NOMO-1 (cell line): ENCODE measurements around the gene PVALEF.

Source experiments
- DNase-seq, 2 experiments: peaks; one replicate each; lab custom pipeline; 2025; ENCODE audit not compliant: unreplicated experiment in 2 of 2; lab: John Stamatoyannopoulos, UW

PVALEF gene

DNA sequence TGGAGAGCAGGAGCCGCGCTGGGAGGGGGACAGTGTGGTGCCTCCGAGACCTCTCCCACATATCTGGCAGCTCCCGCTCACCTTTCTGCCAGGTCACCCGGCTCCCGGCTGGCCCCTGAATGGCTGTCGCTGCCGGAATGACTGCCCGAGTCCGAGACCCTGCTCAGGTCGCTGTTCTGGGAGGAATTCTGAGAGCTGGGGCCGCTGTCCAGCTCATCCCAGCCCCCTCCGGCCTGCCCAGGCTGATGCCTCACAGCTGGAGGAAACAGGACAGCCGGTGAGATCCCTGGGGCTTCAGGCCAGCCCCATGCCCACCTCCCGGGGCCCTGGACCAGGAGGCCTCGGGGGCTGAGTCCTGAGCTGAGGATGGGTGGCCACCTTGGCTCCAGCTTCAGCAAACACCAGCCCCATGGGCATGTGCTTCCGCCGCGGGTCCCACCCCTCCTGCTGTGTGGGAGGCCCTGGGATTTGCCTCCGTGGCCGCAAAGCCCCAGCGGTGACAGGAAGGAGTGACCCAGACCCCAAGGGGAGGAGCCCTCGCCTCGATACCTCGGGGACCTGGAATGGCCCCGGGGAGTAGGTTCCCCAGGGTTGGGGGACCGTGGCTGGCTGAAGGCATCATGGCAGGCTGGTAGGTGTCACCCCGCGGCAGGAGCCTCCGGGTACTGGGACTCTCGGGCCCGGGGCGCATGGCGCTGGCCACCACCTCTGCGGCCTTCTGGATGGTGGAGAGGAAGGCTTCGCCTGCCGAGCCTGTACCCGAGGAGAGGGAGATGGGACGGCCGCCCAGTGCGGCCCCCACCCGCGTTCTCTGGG is 66.7 kb downstream of the PVALEF start:
- no peak for DNase-seq
